SU-DHL-6 (cell line): ENCODE results near the gene CCDC90B.
A peak's percentile ranks its signal among the peaks of the same experiment; 100 is the strongest.

ENCODE experiments used
- H2AFZ ChIP-seq: fragments of 200-600 bp; sonication (generic); 2 replicates; pipeline ENCODE4 v1.6.1; 2014; ENCODE audit warnings: low read depth, mild to moderate bottlenecking, moderate library complexity, mixed read lengths, antibody characterized with exemption, low read length; ENCODE audit not compliant: severe bottlenecking
- H3F3A ChIP-seq: fragments of 200-600 bp; shearing (Covaris generic); 2 replicates; pipeline ENCODE4 v1.6.0; 2016; ENCODE audit warnings: antibody characterized with exemption, mild to moderate bottlenecking; ENCODE audit not compliant: insufficient read depth
- H3K27ac ChIP-seq: fragments of 200-600 bp; sonication (generic); 2 replicates; pipeline ENCODE4 v1.5.1; 2016; ENCODE audit warnings: low read depth, mild to moderate bottlenecking, low read length, moderate library complexity, mixed read lengths
- H3K27me3 ChIP-seq: fragments of 200-600 bp; sonication (generic), shearing (Covaris generic); 2 replicates; pipeline ENCODE4 v1.6.0; 2014; ENCODE audit warnings: mild to moderate bottlenecking, low read length
- H3K36me3 ChIP-seq: fragments of 200-600 bp; sonication (generic); 2 replicates; pipeline ENCODE4 v1.6.1; 2014; ENCODE audit warnings: mild to moderate bottlenecking, low read length, mixed read lengths
- H3K4me2 ChIP-seq: fragments of 300-600, 200-600 bp; shearing (Covaris generic), sonication (generic); 2 replicates; pipeline ENCODE4 v1.6.0; 2014; ENCODE audit warnings: low read length, low read depth, mild to moderate bottlenecking; ENCODE audit not compliant: poor library complexity, severe bottlenecking
- H3K4me3 ChIP-seq: fragments of 200-600 bp; sonication (generic); 2 replicates; pipeline ENCODE4 v1.5.1; 2014; ENCODE audit warnings: antibody characterized with exemption, low read length, mild to moderate bottlenecking, mixed read lengths; ENCODE audit not compliant: insufficient read depth, poor library complexity, severe bottlenecking
- H3K79me2 ChIP-seq: fragments of 200-600 bp; sonication (generic); 2 replicates; pipeline ENCODE4 v1.6.1; 2014; ENCODE audit warnings: mild to moderate bottlenecking, low read length, moderate library complexity; ENCODE audit not compliant: insufficient read depth
- H3K9ac ChIP-seq: fragments of 200-600 bp; sonication (generic); 2 replicates; pipeline ENCODE4 v1.7.0; 2014; ENCODE audit warnings: mild to moderate bottlenecking, low read length
- H3K9me2 ChIP-seq: fragments of 200-600 bp; sonication (generic); replicated peaks from 2 replicates; pipeline ENCODE4 v1.6.1; 2014; ENCODE audit warnings: low read length; ENCODE audit not compliant: insufficient read depth
- H3K9me3 ChIP-seq: fragments of 200-600 bp; sonication (generic); 2 replicates; pipeline ENCODE4 v1.6.1; 2014; ENCODE audit warnings: low read length, mixed read lengths; ENCODE audit not compliant: insufficient read depth
- H4K20me1 ChIP-seq: fragments of 200-600 bp; sonication (generic); 2 replicates; pipeline ENCODE4 v1.6.1; 2014; ENCODE audit warnings: low read depth, mild to moderate bottlenecking, antibody characterized with exemption, low read length, moderate library complexity, mixed read lengths
- EZH2phosphoT487 ChIP-seq: fragments of 200-600 bp; sonication (generic), shearing (Covaris generic); conservative IDR thresholded peaks from 2 replicates; pipeline ENCODE4 v1.6.1; 2018; ENCODE audit warnings: mild to moderate bottlenecking, antibody characterized with exemption, low read length, moderate library complexity, mixed read lengths
- TF ChIP-seq, protein P1 (sequence below): fragments of 200-600 bp; sonication (generic); IDR thresholded peaks from one replicate; pipeline ENCODE4 v1.5.1; 2017; ENCODE audit warnings: antibody characterized with exemption, mild to moderate bottlenecking, low read length, moderate library complexity; ENCODE audit not compliant: insufficient read depth, poor library complexity, severe bottlenecking

The CCDC90B gene, protein sequence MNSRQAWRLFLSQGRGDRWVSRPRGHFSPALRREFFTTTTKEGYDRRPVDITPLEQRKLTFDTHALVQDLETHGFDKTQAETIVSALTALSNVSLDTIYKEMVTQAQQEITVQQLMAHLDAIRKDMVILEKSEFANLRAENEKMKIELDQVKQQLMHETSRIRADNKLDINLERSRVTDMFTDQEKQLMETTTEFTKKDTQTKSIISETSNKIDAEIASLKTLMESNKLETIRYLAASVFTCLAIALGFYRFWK

DNA sequence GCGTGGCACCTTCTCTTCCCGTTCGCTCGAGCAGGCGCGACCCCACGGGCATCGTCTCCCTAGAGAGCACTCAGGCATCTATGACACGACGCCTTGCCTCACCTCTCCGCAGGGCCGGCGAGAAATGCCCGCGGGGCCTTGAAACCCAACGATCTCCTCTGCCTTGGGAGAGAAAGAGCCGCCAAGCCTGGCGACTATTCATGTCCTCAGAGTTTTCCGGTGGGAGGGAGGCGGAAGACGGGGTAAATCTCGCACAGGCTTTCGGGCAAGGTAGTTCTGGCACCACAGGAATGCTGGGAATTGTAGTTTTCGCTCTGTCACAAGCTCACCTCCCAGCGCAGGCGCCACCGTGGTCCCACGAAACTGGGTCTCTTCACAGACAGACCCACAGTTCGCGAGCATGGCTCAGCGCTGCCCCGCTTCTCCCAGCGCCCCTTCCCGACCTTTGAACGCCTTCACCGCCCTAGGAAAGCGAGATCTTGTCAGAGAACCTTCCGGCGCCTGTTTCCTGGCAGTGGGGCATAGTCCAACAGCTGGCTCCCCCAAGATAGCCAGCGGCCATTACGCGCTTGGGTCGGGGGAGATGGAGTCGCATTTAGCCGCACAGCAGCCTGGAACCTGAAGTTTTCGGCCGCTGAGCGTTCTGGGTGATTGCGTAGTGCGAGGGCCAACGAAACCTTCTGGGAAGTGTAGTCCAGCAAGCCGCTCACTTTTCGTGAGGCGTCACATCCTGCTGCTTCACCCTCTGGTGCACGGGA lies at the start of gene CCDC90B:
TSS of gene CCDC90B (minus strand) at position 597 of the 758 bp plus-strand sequence. CDS start at position 202, 395 bp downstream.
- Histone ChIP-seq H3K9ac (peak within 1 kb of the TSS; percentile 74), H3K4me3 (peak within 1 kb of the TSS; percentile 84), H4K20me1 (no peaks in the 10 kb centered on the region), H3K9me2 (no peaks in the 10 kb centered on the region), H3K4me2 (peak within 1 kb of the TSS; percentile 92), H3F3A (peaks cover 12% of the 10 kb centered on the region; the same call in 1 of the 2 replicates), H3K36me3 (no peaks in the 10 kb centered on the region), H3K27ac (peak within 1 kb of the TSS; percentile 78), H2AFZ (peak within 1 kb of the TSS; percentile 90), H3K9me3 (no peaks in the 10 kb centered on the region), H3K27me3 (no peaks in the 10 kb centered on the region), H3K79me2 (peaks cover 28% of the 10 kb centered on the region)
- TF ChIP-seq, protein P1, sequence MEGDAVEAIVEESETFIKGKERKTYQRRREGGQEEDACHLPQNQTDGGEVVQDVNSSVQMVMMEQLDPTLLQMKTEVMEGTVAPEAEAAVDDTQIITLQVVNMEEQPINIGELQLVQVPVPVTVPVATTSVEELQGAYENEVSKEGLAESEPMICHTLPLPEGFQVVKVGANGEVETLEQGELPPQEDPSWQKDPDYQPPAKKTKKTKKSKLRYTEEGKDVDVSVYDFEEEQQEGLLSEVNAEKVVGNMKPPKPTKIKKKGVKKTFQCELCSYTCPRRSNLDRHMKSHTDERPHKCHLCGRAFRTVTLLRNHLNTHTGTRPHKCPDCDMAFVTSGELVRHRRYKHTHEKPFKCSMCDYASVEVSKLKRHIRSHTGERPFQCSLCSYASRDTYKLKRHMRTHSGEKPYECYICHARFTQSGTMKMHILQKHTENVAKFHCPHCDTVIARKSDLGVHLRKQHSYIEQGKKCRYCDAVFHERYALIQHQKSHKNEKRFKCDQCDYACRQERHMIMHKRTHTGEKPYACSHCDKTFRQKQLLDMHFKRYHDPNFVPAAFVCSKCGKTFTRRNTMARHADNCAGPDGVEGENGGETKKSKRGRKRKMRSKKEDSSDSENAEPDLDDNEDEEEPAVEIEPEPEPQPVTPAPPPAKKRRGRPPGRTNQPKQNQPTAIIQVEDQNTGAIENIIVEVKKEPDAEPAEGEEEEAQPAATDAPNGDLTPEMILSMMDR: no peak
- TF ChIP-seq EZH2phosphoT487: no peak

DNA sequence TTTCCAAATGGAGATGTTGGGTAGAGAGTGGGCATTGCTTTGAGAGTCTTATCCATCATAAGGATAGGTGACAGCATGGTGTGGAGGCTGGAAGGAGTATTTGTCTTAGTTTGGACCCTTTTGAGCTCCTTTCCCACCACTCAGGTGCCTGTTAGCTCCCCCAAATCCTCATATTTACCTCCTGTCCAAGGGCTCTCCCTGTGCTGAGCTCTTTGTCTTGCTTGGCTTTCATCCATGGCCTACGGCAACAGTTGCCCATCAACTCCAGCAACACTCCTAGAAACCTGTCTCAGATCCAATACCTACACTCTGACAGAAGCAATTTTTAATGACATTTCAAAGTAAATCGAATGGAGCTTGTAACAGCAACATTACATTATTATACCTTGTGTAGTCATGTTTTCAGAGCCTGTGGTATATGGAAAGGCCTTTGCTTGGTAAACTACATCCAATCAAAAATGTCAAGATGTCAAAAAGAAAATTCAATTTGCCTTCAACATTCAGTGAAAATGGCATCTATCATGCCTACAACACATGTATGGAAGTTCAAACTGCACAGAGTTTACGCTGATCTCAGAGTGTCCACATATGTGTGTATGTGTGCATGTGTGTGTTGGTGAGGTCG lies 49.4 kb upstream of the CCDC90B start:
- no peaks in the 10 kb centered on the region for H3K36me3 ChIP-seq

DNA sequence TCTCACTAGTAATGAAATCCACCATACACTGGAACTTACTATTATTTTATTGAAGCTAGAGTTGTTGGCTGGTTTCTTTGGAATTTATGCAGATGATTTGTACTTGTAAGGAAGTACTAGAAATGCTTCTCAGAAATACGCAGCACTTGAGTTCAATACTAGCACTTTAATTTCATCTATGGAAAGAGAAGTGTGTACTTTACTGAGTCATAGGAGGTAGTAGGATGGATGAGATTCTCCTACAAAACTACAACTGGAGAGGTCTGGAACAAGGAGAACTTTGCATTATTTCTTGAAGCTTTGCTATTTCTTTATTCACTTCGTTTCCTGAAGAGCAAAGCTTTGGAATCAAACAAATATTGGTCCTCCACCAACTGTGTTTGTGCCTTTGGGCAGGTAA lies 44.1 kb upstream of the CCDC90B start:
- Histone ChIP-seq H3K27ac (no peak overlapping the region), H3K9ac (no peak overlapping the region), H3F3A (no peaks in the 10 kb centered on the region), H3K9me2 (no peaks in the 10 kb centered on the region), H2AFZ (no peak overlapping the region), H3K4me2 (no peak overlapping the region), H3K27me3 (no peaks in the 10 kb centered on the region), H3K4me3 (no peak overlapping the region), H4K20me1 (no peaks in the 10 kb centered on the region), H3K79me2 (no peaks in the 10 kb centered on the region), H3K36me3 (no peaks in the 10 kb centered on the region), H3K9me3 (no peaks in the 10 kb centered on the region)
- TF ChIP-seq EZH2phosphoT487: no peak
- TF ChIP-seq, protein P1: no peak

More for the DNA sequence above, 49.4 kb upstream of the CCDC90B start:
- H4K20me1 ChIP-seq: no peaks in the 10 kb centered on the region
- no peaks in the 10 kb centered on the region for H3K27me3 ChIP-seq
- H3K4me2 ChIP-seq: no peak overlapping the region
- no peak overlapping the region for H3K9ac ChIP-seq
- H3K79me2 ChIP-seq: no peaks in the 10 kb centered on the region
- no peaks in the 10 kb centered on the region for H3K9me2 ChIP-seq
- H3K4me3 ChIP-seq: no peak overlapping the region
- H3F3A ChIP-seq: no peaks in the 10 kb centered on the region
- H3K9me3 ChIP-seq: no peaks in the 10 kb centered on the region
- no peak for TF ChIP-seq EZH2phosphoT487
- H3K27ac ChIP-seq: no peak overlapping the region
- H2AFZ ChIP-seq: no peak overlapping the region
